DMS114 treated with DMSO at 0.1 percent for 48 hours (cell line): Measurements from ENCODE around the gene TIAM1.

Experiments used
- DNase-seq: peaks from one replicate; lab custom pipeline; 2025; ENCODE audit not compliant: unreplicated experiment; lab: John Stamatoyannopoulos, UW

The TIAM1 gene

GRCh38 chr21:31335957-31336738 is 7.9 kb downstream of the TIAM1 start:
- DNase-seq = no peak

- DNase-seq = no peak
Observed at GRCh38 chr21:31334648-31335121, 9.4 kb downstream of the TIAM1 start.

GRCh38 chr21:31332525-31332924 is 11.5 kb downstream of the TIAM1 start:
- DNase-seq = no peak

- no peak for DNase-seq
Observed at GRCh38 chr21:31331231-31331630, 12.8 kb downstream of the TIAM1 start.

- no peak for DNase-seq
Observed at GRCh38 chr21:31330144-31330483, 13.9 kb downstream of the TIAM1 start.

GRCh38 chr21:31329456-31330143 is 14.5 kb downstream of the TIAM1 start:
- DNase-seq = no peak

GRCh38 chr21:31326522-31327242 is 17.4 kb downstream of the TIAM1 start:
- DNase-seq = no peak

GRCh38 chr21:31318971-31319370 is 25.1 kb downstream of the TIAM1 start:
- DNase-seq = no peak

- no peak for DNase-seq
Observed at GRCh38 chr21:31317688-31318087, 26.4 kb downstream of the TIAM1 start.

- DNase-seq = no peak
Observed at GRCh38 chr21:31316488-31317169, 27.4 kb downstream of the TIAM1 start.

- DNase-seq = no peak
Observed at GRCh38 chr21:31316072-31316471, 28.0 kb downstream of the TIAM1 start.

- no peak for DNase-seq
Observed at GRCh38 chr21:31310750-31311149, 33.3 kb downstream of the TIAM1 start.

- no peak for DNase-seq
Observed at GRCh38 chr21:31308584-31308983, 35.5 kb downstream of the TIAM1 start.

- DNase-seq = no peak
Observed at GRCh38 chr21:31305888-31306287, 38.2 kb downstream of the TIAM1 start.

GRCh38 chr21:31299291-31300147 is 44.5 kb downstream of the TIAM1 start:
- no peak for DNase-seq

GRCh38 chr21:31298618-31299269 is 45.3 kb downstream of the TIAM1 start:
- no peak for DNase-seq

GRCh38 chr21:31297806-31298205 is 46.3 kb downstream of the TIAM1 start:
- no peak for DNase-seq

- no peak for DNase-seq
Observed at GRCh38 chr21:31295676-31296075, 48.4 kb downstream of the TIAM1 start.

- DNase-seq = no peak
Observed at GRCh38 chr21:31294691-31295090, 49.4 kb downstream of the TIAM1 start.

GRCh38 chr21:31293986-31294385 is 50.1 kb downstream of the TIAM1 start:
- DNase-seq = no peak
